NT2/D1 (cell line): ENCODE results near the gene BABAM2.

Source experiments
- DNase-seq: peaks from one replicate; pipeline ENCODE4 v3.0.0-alpha.2; 2011; ENCODE audit warnings: low read depth, low spot score
- H3K27me3 ChIP-seq: 2 replicates; pipeline ENCODE4 v1.6.0; 2011; ENCODE audit warnings: mild to moderate bottlenecking; ENCODE audit not compliant: insufficient read length, insufficient read depth
- H3K36me3 ChIP-seq: 2 replicates; pipeline ENCODE4 v1.6.1; 2011; ENCODE audit warnings: mild to moderate bottlenecking, low read length, mixed read lengths; ENCODE audit not compliant: insufficient read depth, insufficient read length
- H3K4me1 ChIP-seq: 2 replicates; pipeline ENCODE4 v1.5.1; 2011; ENCODE audit not compliant: insufficient read depth, insufficient read length
- H3K4me3 ChIP-seq: 2 replicates; pipeline ENCODE4 v1.5.1; 2011; ENCODE audit warnings: low read depth; ENCODE audit not compliant: insufficient read length
- H3K9ac ChIP-seq: 2 replicates; pipeline ENCODE4 v1.6.0; 2011; ENCODE audit warnings: low read depth; ENCODE audit not compliant: insufficient read length
- H3K9me3 ChIP-seq: 2 replicates; pipeline ENCODE4 v1.5.1; 2011; ENCODE audit warnings: mild to moderate bottlenecking, low read length; ENCODE audit not compliant: insufficient read depth
- SUZ12 ChIP-seq: IDR thresholded peaks from 2 replicates; pipeline ENCODE4 v1.6.1; 2011; ENCODE audit not compliant: insufficient read length, insufficient read depth; ENCODE audit errors: extremely low read depth
- YY1 ChIP-seq: IDR thresholded peaks from 2 replicates; pipeline ENCODE4 v1.6.1; 2011; ENCODE audit not compliant: insufficient read length, insufficient read depth
- ZNF274 ChIP-seq: IDR thresholded peaks from 2 replicates; pipeline ENCODE4 v1.6.1; 2011; ENCODE audit warnings: mild to moderate bottlenecking, low read depth, low read length

The BABAM2 gene

DNA sequence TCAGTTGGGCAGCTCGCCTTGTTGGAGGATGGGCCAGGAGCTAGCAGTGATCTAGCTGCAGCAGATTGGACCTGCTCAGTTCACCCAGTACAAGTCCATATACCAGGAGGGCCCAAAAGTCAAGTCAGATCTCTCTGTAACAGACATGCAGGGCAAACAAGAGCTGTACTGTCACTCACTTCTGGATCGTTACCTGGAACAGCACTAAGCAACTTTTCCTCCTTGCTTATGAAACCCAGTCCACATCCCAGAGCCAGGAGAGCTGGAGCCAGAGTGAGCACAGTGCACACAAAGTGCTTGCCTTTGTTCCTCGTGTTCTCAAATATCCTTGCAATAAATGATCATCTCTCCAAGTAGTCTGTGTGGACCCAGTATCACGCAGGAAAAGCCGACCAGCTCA is 258.0 kb downstream of the BABAM2 start:
- H3K9ac ChIP-seq = no peak overlapping the region
- peaks cover 18% of the 10 kb centered on the region; the same call in 1 of the 2 replicates for H3K9me3 ChIP-seq
- H3K27me3 ChIP-seq = no peaks in the 10 kb centered on the region
- no peaks in the 10 kb centered on the region for H3K36me3 ChIP-seq
- H3K4me1 ChIP-seq = no peaks in the 10 kb centered on the region
- no peak for DNase-seq
- TF ChIP-seq SUZ12 (no peak), YY1 (no peak), ZNF274 (no peak)
- no peak overlapping the region for H3K4me3 ChIP-seq

DNA sequence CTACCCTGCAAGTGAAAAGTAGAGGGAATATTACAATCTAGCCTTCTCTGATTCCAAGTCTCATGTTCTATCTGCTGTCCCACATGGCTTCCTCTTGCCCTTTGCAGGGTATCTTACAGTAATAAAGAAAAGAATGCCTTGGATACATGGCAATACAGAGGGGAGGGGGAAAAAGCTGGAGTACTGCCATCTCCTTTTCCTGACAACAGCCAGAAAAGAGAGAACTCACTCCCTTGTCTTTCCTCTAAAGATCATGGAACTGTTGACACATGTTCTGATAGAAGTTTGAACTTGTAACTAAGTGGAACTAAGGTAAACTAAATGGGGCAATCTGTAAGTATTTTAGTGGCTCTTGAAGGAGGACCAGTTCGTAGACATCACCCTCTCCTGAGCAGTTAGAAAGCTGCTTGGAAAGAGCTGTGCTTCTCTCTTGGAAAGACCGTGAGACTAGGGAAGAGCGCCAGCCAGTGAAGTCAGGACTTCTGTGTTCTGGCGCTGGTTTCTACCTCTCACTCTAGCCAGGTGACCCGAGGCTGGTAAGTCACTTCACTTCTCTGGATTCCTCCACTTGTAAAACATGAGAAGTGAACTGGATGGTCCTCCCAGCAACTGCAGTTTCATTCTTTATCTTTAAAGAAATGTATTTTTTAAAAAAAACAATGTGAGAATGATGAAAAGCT is 259.8 kb downstream of the BABAM2 start:
- TF ChIP-seq YY1 (no peak), SUZ12 (no peak), ZNF274 (no peak)
- H3K9me3 ChIP-seq = peaks cover 19% of the 10 kb centered on the region
- H3K27me3 ChIP-seq = no peaks in the 10 kb centered on the region
- no peak overlapping the region for H3K4me3 ChIP-seq
- H3K9ac ChIP-seq = no peak overlapping the region
- no peaks in the 10 kb centered on the region for H3K36me3 ChIP-seq
- DNase-seq = no peak
- H3K4me1 ChIP-seq = no peaks in the 10 kb centered on the region

DNA sequence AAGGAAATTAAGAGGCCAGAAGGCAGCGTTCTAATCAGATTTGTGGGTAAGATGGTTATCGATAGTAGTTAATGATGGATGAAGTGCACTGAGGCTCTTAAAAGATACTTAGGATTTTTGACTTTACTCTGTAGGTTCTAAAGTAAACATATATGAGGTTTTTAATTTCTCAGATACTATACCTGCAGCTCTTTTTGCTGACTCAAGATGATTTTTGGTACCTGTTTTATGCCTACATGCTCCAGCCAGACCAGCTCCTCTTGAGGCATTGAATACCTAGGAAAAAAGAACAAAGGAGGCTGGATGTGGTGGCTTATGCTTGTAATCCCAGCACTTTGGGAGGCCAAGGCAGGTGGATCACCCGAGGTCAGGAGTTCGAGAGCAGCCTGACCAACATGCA is 260.5 kb downstream of the BABAM2 start:
- TF ChIP-seq SUZ12 = no peak
- TF ChIP-seq ZNF274 = no peak
- no peak for TF ChIP-seq YY1
- Histone ChIP-seq H3K9ac (no peak overlapping the region), H3K9me3 (peaks cover 26% of the 10 kb centered on the region), H3K27me3 (no peaks in the 10 kb centered on the region), H3K4me1 (no peaks in the 10 kb centered on the region), H3K36me3 (no peaks in the 10 kb centered on the region), H3K4me3 (no peak overlapping the region)
- DNase-seq = no peak

DNA sequence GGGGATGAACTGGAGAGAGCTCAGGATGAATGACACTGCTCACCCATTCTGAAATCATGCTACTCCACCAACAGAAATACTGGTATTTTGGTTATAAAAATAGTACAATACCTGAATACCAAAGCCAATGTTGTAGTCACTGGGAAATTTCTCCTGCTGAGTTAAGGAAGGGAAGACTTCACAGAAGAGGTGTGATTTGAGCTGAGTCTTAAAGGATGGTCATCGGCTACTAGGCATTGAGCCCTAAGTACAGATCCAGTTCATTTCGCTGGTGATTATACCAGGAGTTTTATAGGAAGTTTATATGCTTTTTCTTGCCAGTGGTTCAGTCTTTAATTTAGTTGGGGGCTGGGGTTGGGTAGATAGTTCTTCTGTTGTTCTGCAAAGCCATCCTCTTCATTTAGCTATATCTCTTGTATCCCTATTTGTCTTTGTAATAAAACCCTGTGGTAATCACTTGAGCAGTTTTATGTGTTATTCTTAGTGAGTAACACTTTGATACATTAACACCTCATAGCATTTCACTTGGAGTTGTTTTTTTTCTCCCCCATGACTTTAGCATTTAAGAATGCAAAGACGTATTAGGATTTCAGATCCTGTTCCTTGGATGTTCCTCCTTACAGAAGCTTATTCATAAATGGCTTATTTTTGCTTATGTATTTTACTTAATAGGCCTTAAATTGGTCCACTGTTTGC is 262.2 kb downstream of the BABAM2 start:
- H3K36me3 ChIP-seq = no peaks in the 10 kb centered on the region
- H3K4me3 ChIP-seq = no peak overlapping the region
- peaks cover 31% of the 10 kb centered on the region for H3K9me3 ChIP-seq
- no peak for DNase-seq
- no peaks in the 10 kb centered on the region for H3K4me1 ChIP-seq
- H3K27me3 ChIP-seq = no peaks in the 10 kb centered on the region
- TF ChIP-seq YY1 = no peak
- TF ChIP-seq ZNF274 = no peak
- no peak overlapping the region for H3K9ac ChIP-seq

DNA sequence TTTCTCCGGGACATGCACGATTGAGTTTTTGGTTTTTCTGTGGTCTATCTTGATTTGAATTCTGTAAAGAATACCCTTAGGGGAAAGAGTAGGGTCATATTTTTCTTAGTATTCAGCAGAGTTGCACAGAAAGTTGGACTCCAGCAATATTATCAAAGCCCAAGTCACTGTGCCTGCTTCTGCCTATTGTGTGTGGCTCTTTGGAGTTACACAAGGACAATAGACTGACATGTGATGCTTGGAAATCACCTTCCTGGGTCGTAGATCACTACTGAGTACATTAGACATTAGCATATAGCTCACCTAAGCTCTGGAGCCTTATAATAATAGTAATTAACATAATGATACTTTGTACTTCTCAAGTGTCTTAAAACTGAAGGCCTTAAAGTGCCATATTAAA is 263.3 kb downstream of the BABAM2 start:
- H3K27me3 ChIP-seq = no peaks in the 10 kb centered on the region
- TF ChIP-seq SUZ12 (no peak), YY1 (no peak), ZNF274 (no peak)
- no peak for DNase-seq
- no peak overlapping the region for H3K4me3 ChIP-seq
- peaks cover 21% of the 10 kb centered on the region for H3K9me3 ChIP-seq
- H3K36me3 ChIP-seq = no peaks in the 10 kb centered on the region
- no peak overlapping the region for H3K9ac ChIP-seq
- no peaks in the 10 kb centered on the region for H3K4me1 ChIP-seq

DNA sequence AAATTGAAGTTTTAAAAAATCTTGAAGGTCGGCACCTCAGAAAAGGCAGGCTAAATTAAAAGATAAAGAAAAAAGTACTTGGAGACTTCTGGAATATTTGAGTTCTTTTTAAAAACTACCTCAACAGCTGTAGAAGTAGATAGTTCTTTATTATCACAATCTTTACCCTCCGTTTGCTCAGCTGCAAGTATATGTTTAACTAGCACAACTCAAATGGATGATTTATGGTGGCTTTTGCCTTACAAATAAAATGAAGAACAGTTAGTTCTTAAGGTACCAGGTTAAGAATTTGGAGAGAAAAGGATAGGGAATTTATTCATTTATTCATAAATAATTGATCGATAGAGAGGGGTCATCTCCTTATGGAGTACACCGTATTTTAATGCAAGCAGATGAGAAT is 264.6 kb downstream of the BABAM2 start:
- Histone ChIP-seq H3K4me3 (no peak overlapping the region), H3K9ac (no peak overlapping the region), H3K36me3 (no peaks in the 10 kb centered on the region), H3K9me3 (peaks cover 14% of the 10 kb centered on the region; the same call in 1 of the 2 replicates), H3K4me1 (no peaks in the 10 kb centered on the region), H3K27me3 (no peaks in the 10 kb centered on the region)
- DNase-seq = no peak
- TF ChIP-seq YY1 = no peak
- no peak for TF ChIP-seq ZNF274
- TF ChIP-seq SUZ12 = no peak

DNA sequence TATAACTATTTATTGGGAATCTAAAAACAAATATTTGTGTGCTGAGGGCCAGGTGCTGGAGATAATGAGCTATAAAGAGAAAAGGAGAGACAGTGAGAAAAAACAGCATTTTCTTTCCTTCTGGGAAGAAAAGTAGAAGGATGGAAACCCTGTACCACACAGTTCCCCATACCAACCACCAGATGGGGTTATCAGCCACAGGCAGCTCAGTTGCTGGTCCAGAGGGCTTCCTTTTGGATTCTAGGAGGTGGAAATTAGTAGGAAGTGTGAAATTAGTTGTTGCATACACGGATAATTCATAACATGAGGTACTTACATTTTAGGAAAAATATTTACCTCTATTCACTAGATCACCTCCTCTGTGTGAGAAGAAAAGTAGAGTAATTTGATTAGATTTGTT is 265.1 kb downstream of the BABAM2 start:
- Histone ChIP-seq H3K9me3 (peaks cover 14% of the 10 kb centered on the region; the same call in 1 of the 2 replicates), H3K4me1 (no peaks in the 10 kb centered on the region), H3K27me3 (no peaks in the 10 kb centered on the region), H3K4me3 (no peak overlapping the region), H3K36me3 (no peaks in the 10 kb centered on the region), H3K9ac (no peak overlapping the region)
- peak; percentile 25 for DNase-seq
- no peak for TF ChIP-seq ZNF274
- TF ChIP-seq YY1 = no peak
- no peak for TF ChIP-seq SUZ12
